Endothelial cell of umbilical vein (primary cell): ENCODE results near the gene SIRPD. TPM values are rescaled to one million over a fixed set of nuclear protein-coding genes. Genes with fewer than 3 reads are reported as not detected.

Experiments used
- BruUV-seq: library from RNA; stranded (reverse); fragments of 400-500 nt; replicated peaks from 2 replicates; lab custom pipeline; 2021; lab: Mats Ljungman, UMichigan
- CTCF ChIA-PET: fragments of 300-600, 350-600 bp; sonication (Branson Sonifier 250); formaldehyde crosslinking; loops from one replicate; lab custom pipeline; 2021; ENCODE audit warnings: antibody characterized with exemption, inconsistent platforms; lab: Charles Lee
- POLR2A ChIA-PET: fragments of 300-600, 350-600 bp; sonication (Branson Sonifier 250); formaldehyde crosslinking; loops from one replicate; lab custom pipeline; 2021; ENCODE audit warnings: antibody characterized with exemption, inconsistent platforms; lab: Charles Lee
- DNase-seq: peaks from one replicate; pipeline ENCODE4 v3.0.0-alpha.2; 2011; ENCODE audit warnings: low read depth, low spot score
- FAIRE-seq: peaks from 2 replicates; lab custom pipeline; 2011; peaks lifted over from hg19 to GRCh38; lab: Jason Lieb, UNC
- H2AFZ ChIP-seq: 2 replicates; pipeline ENCODE4 v1.6.0; 2012; ENCODE audit warnings: low read depth, low read length, control low read depth, inconsistent platforms
- H3K27ac ChIP-seq: 2 replicates; pipeline ENCODE4 v1.5.1; 2011; ENCODE audit warnings: low read depth, mild to moderate bottlenecking, control low read depth, low read length, moderate library complexity; ENCODE audit not compliant: insufficient read depth
- H3K27me3 ChIP-seq, 2 experiments: 2 replicates each; pipeline versions ENCODE4 v1.6.0 to v1.6.1; 2011; ENCODE audit warnings: low read length in 2 of 2, mixed read lengths in 1 of 2; ENCODE audit not compliant: control insufficient read depth in 2 of 2, insufficient read depth in 2 of 2
- H3K36me3 ChIP-seq, 2 experiments: 2 replicates in 1 of 2; 3 replicates in 1 of 2; pipeline ENCODE4 v1.5.1; 2011; ENCODE audit warnings: low read length in 2 of 2, mild to moderate bottlenecking in 1 of 2, moderate library complexity in 1 of 2; ENCODE audit not compliant: control insufficient read depth in 2 of 2, insufficient read depth in 2 of 2; ENCODE audit errors: extremely low read depth in 1 of 2
- H3K4me1 ChIP-seq: 3 replicates; pipeline ENCODE4 v1.5.1; 2011; ENCODE audit warnings: mild to moderate bottlenecking, low read length; ENCODE audit not compliant: control insufficient read depth, insufficient read depth; ENCODE audit errors: extremely low read depth
- H3K4me2 ChIP-seq: 2 replicates; pipeline ENCODE4 v1.6.1; 2011; ENCODE audit warnings: low read length, control low read depth, mixed read lengths; ENCODE audit not compliant: insufficient read depth
- H3K4me3 ChIP-seq, 3 experiments: fragments of 200-600 bp in 1 of 3; sonication (generic), shearing (Covaris generic) in 1 of 3; replicated peaks in 1 of 3; 2 replicates each; pipeline ENCODE4 v1.5.1; 2011 to 2016; ENCODE audit warnings: control low read depth in 3 of 3, low read length in 3 of 3, mild to moderate bottlenecking in 2 of 3, inconsistent platforms in 1 of 3, low read depth in 1 of 3, moderate library complexity in 1 of 3; ENCODE audit not compliant: insufficient read depth in 1 of 3
- H3K79me2 ChIP-seq: 2 replicates; pipeline ENCODE4 v1.6.0; 2012; ENCODE audit warnings: low read length, inconsistent platforms; ENCODE audit not compliant: control insufficient read depth, insufficient read depth
- H3K9ac ChIP-seq: replicated peaks from 2 replicates; pipeline ENCODE3; 2011; ENCODE audit warnings: low read length, control low read depth; ENCODE audit not compliant: insufficient read depth; ENCODE audit errors: extremely low read depth
- H3K9me1 ChIP-seq: replicated peaks from 3 replicates; pipeline ENCODE4 v1.6.0; 2011; ENCODE audit warnings: mild to moderate bottlenecking, low read length; ENCODE audit not compliant: control insufficient read depth, insufficient read depth; ENCODE audit errors: extremely low read depth
- H3K9me3 ChIP-seq: replicated peaks from 2 replicates; pipeline ENCODE4 v1.5.1; 2012; ENCODE audit warnings: low read length, inconsistent platforms; ENCODE audit not compliant: control insufficient read depth, insufficient read depth
- H4K20me1 ChIP-seq: replicated peaks from 2 replicates; pipeline ENCODE3; 2011; ENCODE audit warnings: mild to moderate bottlenecking, low read length; ENCODE audit not compliant: control insufficient read depth, insufficient read depth; ENCODE audit errors: extremely low read depth
- EZH2 ChIP-seq: IDR thresholded peaks from 2 replicates; pipeline ENCODE4 v1.6.1; 2012; ENCODE audit warnings: borderline replicate concordance, low read depth, mild to moderate bottlenecking, moderate library complexity, low read length, inconsistent platforms; ENCODE audit not compliant: severe bottlenecking
- FOS ChIP-seq: IDR thresholded peaks from 2 replicates; pipeline ENCODE4 v1.6.1; 2011; ENCODE audit warnings: mild to moderate bottlenecking, low read length, moderate library complexity, borderline replicate concordance; ENCODE audit not compliant: insufficient read depth
- GATA2 ChIP-seq: IDR thresholded peaks from 2 replicates; pipeline ENCODE4 v1.7.0; 2011; ENCODE audit warnings: low read depth, mild to moderate bottlenecking, moderate library complexity, mixed read lengths, low read length; ENCODE audit not compliant: insufficient read length, insufficient read depth
- JUN ChIP-seq: IDR thresholded peaks from 2 replicates; pipeline ENCODE4 v1.6.1; 2011; ENCODE audit warnings: borderline replicate concordance, low read depth; ENCODE audit not compliant: insufficient read length, insufficient read depth
- MAX ChIP-seq: IDR thresholded peaks from 2 replicates; pipeline ENCODE4 v1.6.1; 2011; ENCODE audit not compliant: insufficient read depth, insufficient read length
- MYC ChIP-seq: IDR thresholded peaks from one replicate; pipeline ENCODE4 v1.6.1; 2011; ENCODE audit warnings: mild to moderate bottlenecking, low read depth, low read length
- POLR2A ChIP-seq: IDR thresholded peaks from 2 replicates; pipeline ENCODE4 v1.6.1; 2012; ENCODE audit warnings: low read depth, mild to moderate bottlenecking, control low read depth, low read length
- POLR2AphosphoS5 ChIP-seq: IDR thresholded peaks from 2 replicates; pipeline ENCODE4 v1.6.1; 2012; ENCODE audit warnings: low read depth, mild to moderate bottlenecking, control low read depth, low read length, moderate library complexity; ENCODE audit not compliant: insufficient read depth
- dilution Hi-C: fragments of 300-500 bp; cut with MboI; formaldehyde crosslinking; loops from one replicate; pipeline ENCODE4 v1.15.0; 2019; ENCODE audit warnings: low sequenced_read_pairs; ENCODE audit not compliant: extremely low pct_ligation_motif_present
- intact Hi-C: fragments of 100-400 bp; cut with micrococcal nuclease; formaldehyde crosslinking; loops from one replicate; pipeline ENCODE4 v1.10.0; 2022
- polyA plus RNA-seq, 4 experiments: library from polyadenylated mRNA; depleted of rRNA in 3 of 4; stranded (reverse) in 3 of 4; unstranded in 1 of 4; fragments of >200 nt; gene quantifications; 2 replicates each; pipeline versions ENCODE4 v1.2.1 to v1.2.3, GENCODE V29; 2011 to 2012; ENCODE audit warnings: missing spikeins in 1 of 4
- total RNA-seq: library from RNA; stranded (reverse); gene quantifications from 2 replicates; pipeline ENCODE4 v1.2.3, GENCODE V29; 2021
- TF ChIP-seq, protein P1 (sequence below), 2 donors: IDR thresholded peaks; 1 replicate in 1 of 2; 2 replicates in 1 of 2; pipeline ENCODE4 v1.5.1; 2011; ENCODE audit warnings: low read length in 2 of 2, mild to moderate bottlenecking in 2 of 2, moderate library complexity in 2 of 2, control low read depth in 1 of 2, inconsistent platforms in 1 of 2, low read depth in 1 of 2; ENCODE audit not compliant: insufficient read depth in 1 of 2; ENCODE audit errors: extremely low read depth in 1 of 2

Gene SIRPD
- total and polyA plus RNA-seq, 2 donors (not counting 3 experiments of a cell fraction or from before 2014, with no cell fraction given) = not detected

DNA sequence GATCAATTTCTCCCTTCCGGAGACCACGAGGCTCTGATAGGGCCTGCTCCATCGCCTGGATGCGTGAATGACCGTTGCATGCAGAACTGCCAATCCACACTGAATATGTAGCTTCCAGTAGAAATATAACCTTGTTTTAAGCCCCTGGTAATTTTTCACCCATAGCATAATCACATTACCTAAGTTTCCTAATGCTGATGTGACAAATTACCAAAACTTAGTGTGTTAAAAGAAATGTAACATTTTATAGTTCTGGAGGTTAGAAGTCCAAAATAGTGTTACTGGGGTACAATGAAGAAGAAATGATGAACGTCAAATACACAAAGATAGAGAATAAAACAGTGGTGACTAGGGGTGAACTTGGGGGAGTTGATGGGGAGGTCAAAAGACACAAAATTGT, 22.0 kb upstream of the SIRPD start:
- POLR2A ChIA-PET = no interaction called here
- CTCF ChIA-PET = no interaction called here
- FAIRE-seq (no peak), DNase-seq (peak; percentile 0)
- H3K27ac ChIP-seq = no peak overlapping the region
- H3K4me3 ChIP-seq = no peak overlapping the region
- intact Hi-C loops = no loop called here
- H3K4me1 ChIP-seq = no peaks in the 10 kb centered on the region
- no peaks in the 10 kb centered on the region for H4K20me1 ChIP-seq
- no peak overlapping the region for H3K9ac ChIP-seq
- dilution Hi-C loops = no loop called here
- no TSS peak for BruUV-seq
- H2AFZ ChIP-seq = no peak overlapping the region
- no peaks in the 10 kb centered on the region for H3K27me3 ChIP-seq
- H3K4me2 ChIP-seq = no peak overlapping the region
- TF ChIP-seq JUN (no peak), MYC (no peak), POLR2A (no peak), EZH2 (no peak), POLR2AphosphoS5 (no peak)
- TF ChIP-seq, protein P1, sequence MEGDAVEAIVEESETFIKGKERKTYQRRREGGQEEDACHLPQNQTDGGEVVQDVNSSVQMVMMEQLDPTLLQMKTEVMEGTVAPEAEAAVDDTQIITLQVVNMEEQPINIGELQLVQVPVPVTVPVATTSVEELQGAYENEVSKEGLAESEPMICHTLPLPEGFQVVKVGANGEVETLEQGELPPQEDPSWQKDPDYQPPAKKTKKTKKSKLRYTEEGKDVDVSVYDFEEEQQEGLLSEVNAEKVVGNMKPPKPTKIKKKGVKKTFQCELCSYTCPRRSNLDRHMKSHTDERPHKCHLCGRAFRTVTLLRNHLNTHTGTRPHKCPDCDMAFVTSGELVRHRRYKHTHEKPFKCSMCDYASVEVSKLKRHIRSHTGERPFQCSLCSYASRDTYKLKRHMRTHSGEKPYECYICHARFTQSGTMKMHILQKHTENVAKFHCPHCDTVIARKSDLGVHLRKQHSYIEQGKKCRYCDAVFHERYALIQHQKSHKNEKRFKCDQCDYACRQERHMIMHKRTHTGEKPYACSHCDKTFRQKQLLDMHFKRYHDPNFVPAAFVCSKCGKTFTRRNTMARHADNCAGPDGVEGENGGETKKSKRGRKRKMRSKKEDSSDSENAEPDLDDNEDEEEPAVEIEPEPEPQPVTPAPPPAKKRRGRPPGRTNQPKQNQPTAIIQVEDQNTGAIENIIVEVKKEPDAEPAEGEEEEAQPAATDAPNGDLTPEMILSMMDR (IDR thresholded peaks at IDR 0.05; ENCODE audit: extremely low read depth in 1 of 2, insufficient read depth in 1 of 2, low read depth in 1 of 2, low read length in 2 of 2) = no peak
- H3K79me2 ChIP-seq = no peaks in the 10 kb centered on the region
- no peaks in the 10 kb centered on the region for H3K36me3 ChIP-seq
- no peaks in the 10 kb centered on the region for H3K9me1 ChIP-seq
- H3K9me3 ChIP-seq = no peaks in the 10 kb centered on the region

DNA sequence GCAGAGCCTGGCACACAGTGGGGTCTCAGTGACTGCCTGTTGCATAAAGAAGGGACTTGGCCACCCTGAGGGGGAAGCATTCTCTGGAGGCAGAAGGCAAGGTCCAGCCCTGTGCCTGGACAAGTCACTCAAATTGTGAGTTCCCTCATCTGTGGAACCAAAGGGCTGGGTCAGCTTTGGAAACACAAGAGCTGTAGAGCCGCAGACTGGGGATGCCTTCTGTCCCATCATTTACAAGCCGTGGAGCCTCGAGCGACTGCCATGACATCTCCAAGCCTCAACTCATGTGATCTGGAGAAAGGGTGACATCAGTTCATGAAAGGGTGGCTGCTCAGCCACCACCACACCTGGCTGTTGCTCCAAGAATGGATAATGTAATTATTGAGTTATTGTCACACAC, 20.4 kb upstream of the SIRPD start:
- intact Hi-C loops = no loop called here

More for the DNA sequence above, 20.4 kb upstream of the SIRPD start:
- H3K9me3 ChIP-seq = no peaks in the 10 kb centered on the region
- no peak overlapping the region for H3K9ac ChIP-seq
- H4K20me1 ChIP-seq = no peaks in the 10 kb centered on the region
- dilution Hi-C loops = no loop called here
- no peaks in the 10 kb centered on the region for H3K9me1 ChIP-seq
- POLR2A ChIA-PET = no interaction called here
- FAIRE-seq (no peak), DNase-seq (peak; percentile 0)
- no peaks in the 10 kb centered on the region for H3K4me1 ChIP-seq
- H3K27me3 ChIP-seq = no peaks in the 10 kb centered on the region
- H2AFZ ChIP-seq = no peak overlapping the region
- no peaks in the 10 kb centered on the region for H3K79me2 ChIP-seq
- BruUV-seq = no TSS peak
- H3K36me3 ChIP-seq = no peaks in the 10 kb centered on the region
- CTCF ChIA-PET = interaction anchor here (1.0 kb wide), 1 partner anchor 36 kb away, joined by 3 read pairs; no protein-coding TSS in a partner anchor
- H3K27ac ChIP-seq = no peak overlapping the region
- no peak for TF ChIP-seq MYC
- no peak for TF ChIP-seq POLR2A
- TF ChIP-seq FOS = no peak
- TF ChIP-seq EZH2 = no peak
- TF ChIP-seq JUN = no peak
- TF ChIP-seq, protein P1 (IDR thresholded peaks at IDR 0.05; ENCODE audit: extremely low read depth in 1 of 2, insufficient read depth in 1 of 2, low read depth in 1 of 2, low read length in 2 of 2) = no peak
- TF ChIP-seq GATA2 = no peak
- TF ChIP-seq POLR2AphosphoS5 = no peak
- no peak for TF ChIP-seq MAX
- no peak overlapping the region for H3K4me2 ChIP-seq
- no peak overlapping the region for H3K4me3 ChIP-seq
